Adipocyte (in vitro differentiated cells): ENCODE measurements around the gene NUTF2.
"Not testable (repeated sequence)": the region's sequence is repeated elsewhere in the genome, so short reads cannot be mapped to it uniquely, and the experiment has no call there.

ENCODE experiments used
- DNase-seq: peaks from one replicate; pipeline ENCODE4 v3.0.0-alpha.2; 2015; ENCODE audit warnings: low read depth
- H3K27me3 ChIP-seq: replicated peaks from 2 replicates; pipeline ENCODE4 v1.7.0; 2013; ENCODE audit warnings: mild to moderate bottlenecking, low read length, moderate library complexity; ENCODE audit not compliant: control insufficient read depth, insufficient read depth
- H3K36me3 ChIP-seq: 2 replicates; pipeline ENCODE4 v1.7.0; 2013; ENCODE audit warnings: low read length, mild to moderate bottlenecking, moderate library complexity; ENCODE audit not compliant: control insufficient read depth, insufficient read depth, severe bottlenecking
- H3K4me1 ChIP-seq: 2 replicates; pipeline ENCODE4 v1.7.0; 2013; ENCODE audit warnings: mild to moderate bottlenecking, low read length, moderate library complexity; ENCODE audit not compliant: control insufficient read depth, insufficient read depth
- H3K4me3 ChIP-seq: 2 replicates; pipeline ENCODE4 v1.7.0; 2013; ENCODE audit warnings: mild to moderate bottlenecking, low read length, moderate library complexity
- H3K9ac ChIP-seq: 2 replicates; pipeline ENCODE4 v1.7.0; 2013; ENCODE audit warnings: mild to moderate bottlenecking, low read length, moderate library complexity
- H3K9me3 ChIP-seq: 2 replicates; pipeline ENCODE4 v1.7.0; 2013; ENCODE audit warnings: mild to moderate bottlenecking, low read length, moderate library complexity; ENCODE audit not compliant: control insufficient read depth

The NUTF2 gene

GRCh38 chr16:67915496-67915769, 68.7 kb downstream of the NUTF2 start:
- H3K27me3 ChIP-seq, H3K9me3 ChIP-seq, H3K4me3 ChIP-seq, H3K9ac ChIP-seq, DNase-seq: not testable (repeated sequence)
- Histone ChIP-seq H3K4me1 (peaks cover 19% of the 10 kb centered on the region), H3K36me3 (peaks cover 14% of the 10 kb centered on the region)

GRCh38 chr16:67915831-67916723, 69.3 kb downstream of the NUTF2 start:
- Histone ChIP-seq H3K9me3 (no peaks in the 10 kb centered on the region), H3K9ac (no peak overlapping the region), H3K4me3 (no peak overlapping the region), H3K4me1 (peaks cover 19% of the 10 kb centered on the region), H3K36me3 (peaks cover 11% of the 10 kb centered on the region), H3K27me3 (no peaks in the 10 kb centered on the region)
- DNase-seq, result no peak

- peaks cover 19% of the 10 kb centered on the region for H3K4me1 ChIP-seq
- H3K4me3 ChIP-seq, result no peak overlapping the region
- no peaks in the 10 kb centered on the region for H3K27me3 ChIP-seq
- peaks cover under 1% of the 10 kb centered on the region for H3K36me3 ChIP-seq
- peak; percentile 65 for DNase-seq
- H3K9ac ChIP-seq, result no peak overlapping the region
- no peaks in the 10 kb centered on the region for H3K9me3 ChIP-seq
Measured at GRCh38 chr16:67917140-67917851, 70.6 kb downstream of the NUTF2 start.

DNA sequence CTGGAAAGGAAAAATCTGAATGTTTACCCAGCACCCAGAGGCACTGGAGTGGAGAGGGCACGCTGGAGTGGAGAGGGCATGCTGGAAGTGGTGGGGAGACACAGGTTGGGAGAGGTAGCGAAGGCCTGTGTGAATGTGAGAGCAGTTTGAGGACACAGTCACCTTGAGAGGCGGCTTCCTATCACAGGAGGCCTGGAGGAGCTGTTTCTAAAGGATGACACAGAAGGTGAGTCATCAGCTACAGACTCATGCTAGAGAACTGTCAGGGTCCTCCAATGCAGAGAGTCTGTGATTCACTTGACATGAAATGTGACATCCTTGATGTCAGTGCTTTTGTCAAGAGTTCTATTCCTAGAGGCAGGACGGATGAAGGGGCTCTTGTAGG, 71.1 kb downstream of the NUTF2 start:
- Histone ChIP-seq H3K27me3 (no peaks in the 10 kb centered on the region), H3K9me3 (no peaks in the 10 kb centered on the region), H3K9ac (no peak overlapping the region), H3K36me3 (no peaks in the 10 kb centered on the region), H3K4me1 (peaks cover 19% of the 10 kb centered on the region), H3K4me3 (no peak overlapping the region)
- DNase-seq, result peak; percentile 74

- H3K9me3 ChIP-seq, result no peaks in the 10 kb centered on the region
- H3K36me3 ChIP-seq, result no peaks in the 10 kb centered on the region
- DNase-seq, result no peak
- no peak overlapping the region for H3K4me3 ChIP-seq
- peaks cover 19% of the 10 kb centered on the region for H3K4me1 ChIP-seq
- no peak overlapping the region for H3K9ac ChIP-seq
- H3K27me3 ChIP-seq, result no peaks in the 10 kb centered on the region
Measured at GRCh38 chr16:67919622-67920221, 73.0 kb downstream of the NUTF2 start.
